Measurements from ENCODE around the gene ROBO3.

- TF ChIP-seq, protein P1, sequence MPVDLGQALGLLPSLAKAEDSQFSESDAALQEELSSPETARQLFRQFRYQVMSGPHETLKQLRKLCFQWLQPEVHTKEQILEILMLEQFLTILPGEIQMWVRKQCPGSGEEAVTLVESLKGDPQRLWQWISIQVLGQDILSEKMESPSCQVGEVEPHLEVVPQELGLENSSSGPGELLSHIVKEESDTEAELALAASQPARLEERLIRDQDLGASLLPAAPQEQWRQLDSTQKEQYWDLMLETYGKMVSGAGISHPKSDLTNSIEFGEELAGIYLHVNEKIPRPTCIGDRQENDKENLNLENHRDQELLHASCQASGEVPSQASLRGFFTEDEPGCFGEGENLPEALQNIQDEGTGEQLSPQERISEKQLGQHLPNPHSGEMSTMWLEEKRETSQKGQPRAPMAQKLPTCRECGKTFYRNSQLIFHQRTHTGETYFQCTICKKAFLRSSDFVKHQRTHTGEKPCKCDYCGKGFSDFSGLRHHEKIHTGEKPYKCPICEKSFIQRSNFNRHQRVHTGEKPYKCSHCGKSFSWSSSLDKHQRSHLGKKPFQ (tag by site-specific recombination; IDR thresholded peaks at IDR 0.05): no peak
- TF ChIP-seq ZNF704 (tag by site-specific recombination; IDR thresholded peaks at IDR 0.05) (no peak), SCRT1 (tag by site-specific recombination; IDR thresholded peaks at IDR 0.05; ENCODE audit: borderline replicate concordance) (no peak), ZNF37A (tag by site-specific recombination; IDR thresholded peaks at IDR 0.05) (no peak), ZNF274 (IDR thresholded peaks at IDR 0.05; ENCODE audit: low read length) (no peak), ZNF274 (tag by site-specific recombination; IDR thresholded peaks at IDR 0.05; ENCODE audit: borderline replicate concordance) (no peak), ZFHX2 (tag by site-specific recombination; conservative IDR thresholded peaks at IDR 0.05) (no peak), ZNF140 (tag by site-specific recombination; IDR thresholded peaks at IDR 0.05) (no peak), PATZ1 (tag by site-specific recombination; IDR thresholded peaks at IDR 0.05) (no peak), PRDM10 (tag by site-specific recombination; IDR thresholded peaks at IDR 0.05) (no peak), ZNF768 (tag by site-specific recombination; IDR thresholded peaks at IDR 0.05) (no peak), ZNF391 (tag by site-specific recombination; IDR thresholded peaks at IDR 0.05; ENCODE audit: borderline replicate concordance, low read depth) (no peak)
- TF ChIP-seq, protein P2, sequence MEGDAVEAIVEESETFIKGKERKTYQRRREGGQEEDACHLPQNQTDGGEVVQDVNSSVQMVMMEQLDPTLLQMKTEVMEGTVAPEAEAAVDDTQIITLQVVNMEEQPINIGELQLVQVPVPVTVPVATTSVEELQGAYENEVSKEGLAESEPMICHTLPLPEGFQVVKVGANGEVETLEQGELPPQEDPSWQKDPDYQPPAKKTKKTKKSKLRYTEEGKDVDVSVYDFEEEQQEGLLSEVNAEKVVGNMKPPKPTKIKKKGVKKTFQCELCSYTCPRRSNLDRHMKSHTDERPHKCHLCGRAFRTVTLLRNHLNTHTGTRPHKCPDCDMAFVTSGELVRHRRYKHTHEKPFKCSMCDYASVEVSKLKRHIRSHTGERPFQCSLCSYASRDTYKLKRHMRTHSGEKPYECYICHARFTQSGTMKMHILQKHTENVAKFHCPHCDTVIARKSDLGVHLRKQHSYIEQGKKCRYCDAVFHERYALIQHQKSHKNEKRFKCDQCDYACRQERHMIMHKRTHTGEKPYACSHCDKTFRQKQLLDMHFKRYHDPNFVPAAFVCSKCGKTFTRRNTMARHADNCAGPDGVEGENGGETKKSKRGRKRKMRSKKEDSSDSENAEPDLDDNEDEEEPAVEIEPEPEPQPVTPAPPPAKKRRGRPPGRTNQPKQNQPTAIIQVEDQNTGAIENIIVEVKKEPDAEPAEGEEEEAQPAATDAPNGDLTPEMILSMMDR (tag by site-specific recombination; IDR thresholded peaks at IDR 0.05): no peak
- TF ChIP-seq, protein P3, sequence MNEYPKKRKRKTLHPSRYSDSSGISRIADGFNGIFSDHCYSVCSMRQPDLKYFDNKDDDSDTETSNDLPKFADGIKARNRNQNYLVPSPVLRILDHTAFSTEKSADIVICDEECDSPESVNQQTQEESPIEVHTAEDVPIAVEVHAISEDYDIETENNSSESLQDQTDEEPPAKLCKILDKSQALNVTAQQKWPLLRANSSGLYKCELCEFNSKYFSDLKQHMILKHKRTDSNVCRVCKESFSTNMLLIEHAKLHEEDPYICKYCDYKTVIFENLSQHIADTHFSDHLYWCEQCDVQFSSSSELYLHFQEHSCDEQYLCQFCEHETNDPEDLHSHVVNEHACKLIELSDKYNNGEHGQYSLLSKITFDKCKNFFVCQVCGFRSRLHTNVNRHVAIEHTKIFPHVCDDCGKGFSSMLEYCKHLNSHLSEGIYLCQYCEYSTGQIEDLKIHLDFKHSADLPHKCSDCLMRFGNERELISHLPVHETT (tag by site-specific recombination; IDR thresholded peaks at IDR 0.05): no peak
Measured at GRCh38 chr11:124920870-124921609, 55.8 kb downstream of the ROBO3 start.
